ENCODE measurements around the gene LRCH4. TPM values are rescaled to one million over a fixed set of nuclear protein-coding genes. Genes with fewer than 3 reads are reported as not detected.

LRCH4 gene
- total RNA-seq, 6 donors from 2014 or later: 88.5 to 493 (median 121) TPM

DNA sequence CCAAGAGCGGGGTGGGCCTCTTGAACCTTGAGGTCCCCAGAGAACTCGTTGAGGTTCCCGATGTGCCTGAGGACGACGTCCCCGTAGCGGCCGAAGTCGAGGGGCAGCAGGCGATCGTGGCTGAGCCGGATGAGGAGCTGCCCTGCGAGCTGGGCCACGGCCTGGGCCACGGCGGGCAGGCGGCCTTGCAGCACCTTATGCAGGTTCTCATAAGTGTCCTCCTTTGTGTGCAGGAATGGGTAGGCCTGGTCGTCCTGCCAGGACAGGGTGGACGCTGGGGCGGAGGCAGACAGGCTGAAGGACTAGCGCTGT lies 41.3 kb upstream of the LRCH4 start:
- no peak overlapping the region for H3K4me3 ChIP-seq
- ATAC-seq (ENCODE audit: low FRiP score in 2 of 2): no peak

DNA sequence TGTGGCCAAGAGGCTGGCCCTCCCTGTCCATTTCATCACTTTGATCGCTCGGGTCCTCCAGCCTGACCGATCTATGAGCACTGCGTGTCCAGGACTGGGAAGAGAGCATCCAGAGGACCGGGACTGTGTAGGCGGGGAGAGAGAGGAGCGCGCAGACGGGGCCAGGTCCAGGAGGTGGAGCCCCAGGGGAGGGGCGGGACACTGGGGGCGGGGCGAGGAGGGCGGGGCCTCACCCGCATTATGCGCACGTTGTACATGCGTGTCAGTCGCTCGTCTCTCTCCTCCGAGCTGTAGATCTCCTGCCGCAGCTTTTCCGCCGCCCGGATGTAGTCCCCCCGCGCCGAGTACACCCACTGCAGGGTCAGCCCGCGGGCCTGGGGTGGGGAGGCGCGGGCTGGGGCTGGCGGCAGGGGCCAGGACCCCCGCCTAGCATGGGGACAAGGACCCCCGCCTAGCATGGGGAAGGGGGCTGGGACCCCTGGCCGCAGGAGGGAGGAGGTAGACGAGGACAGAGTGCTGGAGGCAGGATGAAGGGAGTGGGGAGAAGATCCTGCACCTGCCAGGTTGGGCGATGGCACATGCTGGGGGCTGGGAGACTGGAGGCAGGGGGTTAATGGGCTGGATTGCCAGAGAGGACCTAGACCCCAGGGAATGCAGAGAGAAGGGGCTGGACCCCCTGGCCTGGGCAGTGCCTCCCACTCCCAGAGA lies 40.8 kb upstream of the LRCH4 start:
- peak overlapping the region in 3 of 4 donors; percentile 21 to 43 (median 28) for H3K4me3 ChIP-seq
- DNase-seq: peak; percentile 84 to 97
- H3K27me3 ChIP-seq: no peaks in the 10 kb centered on the region
- peaks cover 8 to 13% (median 10%) of the 10 kb centered on the region in 4 donors for H3K4me1 ChIP-seq
- TF ChIP-seq, protein P1, sequence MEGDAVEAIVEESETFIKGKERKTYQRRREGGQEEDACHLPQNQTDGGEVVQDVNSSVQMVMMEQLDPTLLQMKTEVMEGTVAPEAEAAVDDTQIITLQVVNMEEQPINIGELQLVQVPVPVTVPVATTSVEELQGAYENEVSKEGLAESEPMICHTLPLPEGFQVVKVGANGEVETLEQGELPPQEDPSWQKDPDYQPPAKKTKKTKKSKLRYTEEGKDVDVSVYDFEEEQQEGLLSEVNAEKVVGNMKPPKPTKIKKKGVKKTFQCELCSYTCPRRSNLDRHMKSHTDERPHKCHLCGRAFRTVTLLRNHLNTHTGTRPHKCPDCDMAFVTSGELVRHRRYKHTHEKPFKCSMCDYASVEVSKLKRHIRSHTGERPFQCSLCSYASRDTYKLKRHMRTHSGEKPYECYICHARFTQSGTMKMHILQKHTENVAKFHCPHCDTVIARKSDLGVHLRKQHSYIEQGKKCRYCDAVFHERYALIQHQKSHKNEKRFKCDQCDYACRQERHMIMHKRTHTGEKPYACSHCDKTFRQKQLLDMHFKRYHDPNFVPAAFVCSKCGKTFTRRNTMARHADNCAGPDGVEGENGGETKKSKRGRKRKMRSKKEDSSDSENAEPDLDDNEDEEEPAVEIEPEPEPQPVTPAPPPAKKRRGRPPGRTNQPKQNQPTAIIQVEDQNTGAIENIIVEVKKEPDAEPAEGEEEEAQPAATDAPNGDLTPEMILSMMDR (IDR thresholded peaks at IDR 0.05): no peak
- TF ChIP-seq EP300 (IDR thresholded peaks at IDR 0.05) (no peak), POLR2A (IDR thresholded peaks at IDR 0.05) (no peak), POLR2AphosphoS5 (IDR thresholded peaks at IDR 0.05) (no peak)
- peak overlapping the region in 3 of 4 donors; percentile 1 to 67 (median 52) for H3K27ac ChIP-seq
- H3K36me3 ChIP-seq: no peaks in the 10 kb centered on the region
- WGBS, 2 donors: 3 to 7% methylated on average over 11 to 37 of the region's 37 CpGs
- peak; percentile 93 to 97 for ATAC-seq (ENCODE audit: low FRiP score in 2 of 2)
- H3K9me3 ChIP-seq: no peaks in the 10 kb centered on the region

More for the DNA sequence above, 41.3 kb upstream of the LRCH4 start:
- H3K27me3 ChIP-seq: no peaks in the 10 kb centered on the region
- TF ChIP-seq EP300 (IDR thresholded peaks at IDR 0.05) (no peak), POLR2A (IDR thresholded peaks at IDR 0.05) (no peak), POLR2AphosphoS5 (IDR thresholded peaks at IDR 0.05) (no peak)
- TF ChIP-seq, protein P1 (IDR thresholded peaks at IDR 0.05): no peak
- 83 to 86% methylated on average over 11 to 18 of the region's 21 CpGs for WGBS, 2 donors
- peaks cover 8 to 13% (median 10%) of the 10 kb centered on the region in 4 donors for H3K4me1 ChIP-seq
- DNase-seq: no peak
- no peaks in the 10 kb centered on the region for H3K9me3 ChIP-seq
- H3K36me3 ChIP-seq: no peaks in the 10 kb centered on the region
- H3K27ac ChIP-seq: peak overlapping the region in 2 of 4 donors; percentile 52 to 67

DNA sequence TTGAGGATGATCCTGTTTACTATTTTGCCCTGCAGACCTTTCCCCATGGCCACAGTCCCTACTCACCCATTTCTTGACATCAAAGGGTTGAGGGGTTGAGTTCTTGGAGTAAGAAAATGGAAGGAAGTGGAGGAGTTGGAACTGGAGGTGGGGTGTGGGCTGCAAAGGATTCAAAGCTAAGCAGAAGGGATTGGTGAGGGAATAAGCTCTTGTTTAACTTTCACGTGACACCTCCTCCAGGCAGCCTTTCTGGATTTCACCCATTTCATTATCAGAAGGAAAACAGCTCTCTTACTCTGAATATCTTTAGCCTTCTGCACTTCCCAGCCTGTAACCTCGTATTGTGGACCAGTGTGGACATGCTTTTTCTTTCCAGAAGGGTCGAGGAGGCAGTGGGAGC lies 40.1 kb upstream of the LRCH4 start:
- Histone ChIP-seq H3K9me3 (no peaks in the 10 kb centered on the region), H3K27me3 (no peaks in the 10 kb centered on the region), H3K36me3 (no peaks in the 10 kb centered on the region), H3K4me3 (peak overlapping the region in 3 of 4 donors; percentile 21 to 43 (median 28)), H3K27ac (peak overlapping the region in 2 of 4 donors; percentile 52 to 67), H3K4me1 (peaks cover 8 to 13% (median 10%) of the 10 kb centered on the region in 4 donors)
- TF ChIP-seq POLR2A (IDR thresholded peaks at IDR 0.05) (no peak), EP300 (IDR thresholded peaks at IDR 0.05) (no peak), POLR2AphosphoS5 (IDR thresholded peaks at IDR 0.05) (no peak)
- TF ChIP-seq, protein P1 (IDR thresholded peaks at IDR 0.05): no peak
- DNase-seq (no peak), ATAC-seq (ENCODE audit: low FRiP score in 2 of 2) (no peak)
- WGBS, 2 donors: 10 to 25% methylated on average over 3 of the region's 3 CpGs

DNA sequence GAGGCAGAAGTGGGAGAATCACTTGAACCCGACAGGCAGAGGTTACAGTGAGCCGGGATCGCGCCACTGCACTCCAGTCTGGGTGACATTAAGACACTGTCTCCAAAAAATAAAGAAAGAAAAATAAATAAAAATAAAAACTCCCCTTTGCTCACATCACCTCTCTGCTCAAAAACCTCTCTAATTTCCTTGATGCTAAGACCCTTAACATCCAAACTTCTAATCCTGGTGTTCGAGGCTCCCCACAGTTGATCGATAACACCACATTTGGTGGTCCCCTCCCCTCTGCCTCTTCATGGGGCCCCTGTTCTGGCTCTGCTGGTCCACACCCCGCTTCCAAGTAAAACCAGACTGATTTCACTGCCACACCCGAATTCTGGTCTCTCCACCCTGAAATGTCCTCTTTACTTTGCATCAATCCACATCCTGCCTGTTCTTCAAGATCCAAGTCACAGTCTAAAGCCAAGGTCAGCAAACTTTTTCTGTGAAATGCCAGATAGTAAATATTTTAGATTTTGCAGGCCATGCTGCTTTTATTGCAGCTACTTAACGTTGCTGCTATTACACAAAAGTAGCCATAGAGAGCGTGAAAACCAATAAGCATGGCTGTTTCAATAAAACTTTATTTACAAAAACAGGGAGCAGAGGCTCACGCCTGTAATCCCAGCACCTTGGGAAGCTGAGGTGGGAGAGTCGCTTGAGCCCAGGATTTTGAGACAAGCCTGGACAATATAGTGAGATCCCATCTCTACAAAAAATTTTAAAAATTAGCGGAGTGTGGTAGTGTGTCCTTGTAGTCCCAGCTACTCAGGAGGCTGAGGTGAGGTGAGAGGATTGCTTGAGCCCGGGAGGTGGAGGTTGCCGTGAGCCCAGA lies 38.3 kb upstream of the LRCH4 start:
- Histone ChIP-seq H3K4me1 (peaks cover 8 to 13% (median 10%) of the 10 kb centered on the region in 4 donors), H3K36me3 (no peaks in the 10 kb centered on the region), H3K9me3 (no peaks in the 10 kb centered on the region), H3K27ac (no peak overlapping the region), H3K4me3 (no peak overlapping the region), H3K27me3 (no peaks in the 10 kb centered on the region)
- 87 to 90% methylated on average over 15 of the region's 15 CpGs for WGBS, 2 donors
- no peak for TF ChIP-seq EP300 (IDR thresholded peaks at IDR 0.05)
- TF ChIP-seq, protein P1 (IDR thresholded peaks at IDR 0.05): no peak
- TF ChIP-seq POLR2A (IDR thresholded peaks at IDR 0.05): no peak
- no peak for TF ChIP-seq POLR2AphosphoS5 (IDR thresholded peaks at IDR 0.05)
- ATAC-seq (ENCODE audit: low FRiP score in 2 of 2) (no peak), DNase-seq (no peak)

Measured in upper lobe of left lung (tissue), 6 donors.